Measurements from ENCODE around the gene CYB561D1. TPM values are rescaled to one million over a fixed set of nuclear protein-coding genes. Genes with fewer than 3 reads are reported as not detected.
A peak's percentile ranks its signal among the peaks of the same experiment; 100 is the strongest.

Gene CYB561D1
- total and polyA plus RNA-seq, 2 of the 8 experiments (the other 6 are each of a cell fraction or from before 2014, with no cell fraction given), result 3.6 to 3.8 TPM

DNA sequence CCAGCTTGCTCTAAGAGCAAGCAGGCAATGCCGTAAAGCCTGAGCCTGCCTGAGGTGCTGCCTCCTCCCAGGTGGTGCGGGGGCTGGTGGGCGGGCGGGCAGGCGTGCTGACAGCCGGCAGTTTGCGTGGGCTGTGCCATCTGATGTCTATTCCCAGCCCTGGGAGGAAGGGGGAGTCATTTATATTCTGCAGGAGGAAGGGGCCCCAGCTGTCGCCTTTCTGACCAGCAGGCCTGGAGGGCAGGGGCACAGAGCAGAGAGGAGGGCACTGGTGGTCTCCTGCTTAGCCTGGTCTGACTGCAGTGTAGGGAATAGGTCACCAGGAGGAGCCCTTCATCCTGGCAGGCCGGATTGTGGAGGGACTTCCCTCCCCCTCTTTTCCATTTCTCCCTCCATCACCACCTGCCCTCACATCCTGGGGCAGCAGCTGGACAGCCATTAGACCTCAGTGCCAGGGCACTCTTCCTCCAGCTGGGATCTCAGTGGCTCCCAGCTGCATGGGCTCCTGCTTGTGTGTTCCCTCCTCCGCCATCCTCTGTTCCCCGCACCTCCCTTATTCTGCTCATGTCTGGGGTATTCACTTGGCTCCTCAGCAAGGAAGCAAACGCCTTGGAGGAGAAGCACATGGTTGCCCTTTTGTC, 4.4 kb downstream of the CYB561D1 start:
- H3K36me3 ChIP-seq (ENCODE audit: control insufficient read depth in 2 of 4, insufficient read depth in 4 of 4, low read length in 3 of 4), result peaks cover 0 to 2% (median 0%) of the 10 kb centered on the region in 4 experiments; a peak in 2 of 8 replicates
- H3K79me1 ChIP-seq (ENCODE audit: low read depth, low read length), result no peaks in the 10 kb centered on the region
- DNase-seq (ENCODE audit: low read depth in 1 of 2, low spot score in 2 of 2) (peak in 1 of 2 experiments; percentile 89), FAIRE-seq (no peak)
- H3K79me2 ChIP-seq (ENCODE audit: control insufficient read depth in 1 of 2, insufficient read depth in 2 of 2, low read length in 2 of 2), result no peaks in the 10 kb centered on the region
- no peak overlapping the region for H4K5ac ChIP-seq (ENCODE audit: insufficient read length, low read depth, low read length)
- no peaks in the 10 kb centered on the region for H3K27me3 ChIP-seq (replicated peaks in 1 of 4; ENCODE audit: control insufficient read depth in 3 of 4, extremely low read depth in 1 of 4, insufficient read depth in 3 of 4, low read length in 3 of 4)
- H2AFZ ChIP-seq (ENCODE audit: low read length), result no peak overlapping the region
- H3K4me3 ChIP-seq (ENCODE audit: extremely low read depth in 1 of 4, insufficient read depth in 2 of 4, low read depth in 3 of 4, low read length in 4 of 4), result no peak overlapping the region
- H3K9me3 ChIP-seq (ENCODE audit: insufficient read depth in 2 of 2, low read depth in 1 of 2, low read length in 1 of 2), result no peaks in the 10 kb centered on the region
- peak overlapping the region; percentile 85 for H2BK5ac ChIP-seq (ENCODE audit: low read depth, low read length)
- no peak overlapping the region for H3K27ac ChIP-seq (ENCODE audit: low read depth, low read length)
- ChIA-PET CTCF (ENCODE audit: partially characterized antibody) (interaction anchor here (0.6 to 43.7 kb wide), 24 partner anchors 3 to 465 kb away, joined by 3 to 1755 read pairs (median 4); partner anchors contain the start of genes AMIGO1, ATXN7L2, CYB561D1 and GPR61), POLR2A (ENCODE audit: partially characterized antibody) (interaction anchor here (0.8 to 4.1 kb wide), 6 partner anchors 7 to 72 kb away, joined by 3 to 20 read pairs (median 12); partner anchors contain the start of genes AMIGO1, ATXN7L2 and PSMA5)
- no peak overlapping the region for H2BK20ac ChIP-seq (ENCODE audit: low read length)
- H3K4me1 ChIP-seq (replicated peaks in 1 of 4; ENCODE audit: control insufficient read depth in 3 of 4, insufficient read depth in 4 of 4, low read length in 3 of 4), result peaks cover 0 to 11% (median 5%) of the 10 kb centered on the region in 4 experiments; a peak in 5 of 7 replicates
- H3K9ac ChIP-seq (replicated peaks in 1 of 4; ENCODE audit: extremely low read depth in 1 of 4, low read depth in 3 of 4, low read length in 3 of 4), result no peak overlapping the region
- H3K23me2 ChIP-seq (ENCODE audit: low read depth, low read length), result peaks cover 2% of the 10 kb centered on the region
- peak overlapping the region in 1 of 2 experiments; percentile 20; a peak in 2 of 4 replicates for H3K4me2 ChIP-seq (ENCODE audit: insufficient read depth in 1 of 2, low read depth in 2 of 2, low read length in 2 of 2)
- peaks cover 0 to 2% of the 10 kb centered on the region in 2 experiments for H4K20me1 ChIP-seq (replicated peaks in 1 of 2; ENCODE audit: control insufficient read depth in 1 of 2, insufficient read depth in 2 of 2, low read length in 2 of 2)
- no peak overlapping the region for H2BK120ac ChIP-seq (replicated peaks; ENCODE audit: low read depth, low read length)
- H3K23ac ChIP-seq (ENCODE audit: insufficient read length), result no peak overlapping the region
- peak overlapping the region; percentile 30 for H4K91ac ChIP-seq (replicated peaks; ENCODE audit: insufficient read length, low read length)
- no peak overlapping the region for H3K4ac ChIP-seq (replicated peaks; ENCODE audit: insufficient read length, low read depth, low read length)
- 0 out of 2 replicates have a peak overlapping the region, but pooled peaks have one; percentile 51 for H2BK15ac ChIP-seq (ENCODE audit: low read length)
- 64% methylated on average over 5 of the region's 12 CpGs; no CpG with 5 or more reads in 1 of the 2 experiments for WGBS, 2 experiments (ENCODE audit: extremely low coverage in 1 of 2, insufficient coverage in 1 of 2, insufficient read length in 1 of 2, insufficient replicate concordance in 2 of 2, low coverage in 1 of 2, low lambda C conversion rate in 2 of 2, missing lambda C conversion rate in 1 of 2)
- no peak overlapping the region for H4K8ac ChIP-seq (ENCODE audit: extremely low read depth, insufficient read depth, low read length)
- H2BK12ac ChIP-seq (ENCODE audit: low read depth, low read length), result peak overlapping the region; percentile 81; the same call in 1 of the 2 replicates
- H3K18ac ChIP-seq (ENCODE audit: extremely low read depth, low read length), result peak overlapping the region; percentile 63; the same call in 1 of the 2 replicates
- H2AK5ac ChIP-seq (ENCODE audit: low read depth, low read length), result no peak overlapping the region
- H3K14ac ChIP-seq (ENCODE audit: insufficient read length), result no peak overlapping the region
- no peak overlapping the region for H3K56ac ChIP-seq (replicated peaks; ENCODE audit: insufficient read length, low read depth, low read length)
- TF ChIP-seq POLR2A (IDR thresholded peaks at IDR 0.05; ENCODE audit: control extremely low read depth in 1 of 2, low read depth in 2 of 2, low read length in 2 of 2), result no peak
- no peak for TF ChIP-seq NANOG (IDR thresholded peaks at IDR 0.05; ENCODE audit: insufficient read depth, low read depth, low read length, poor library complexity, severe bottlenecking)
- TF ChIP-seq GABPA (IDR thresholded peaks at IDR 0.05; ENCODE audit: borderline replicate concordance, insufficient read depth, low read length), result no peak
- TF ChIP-seq, protein P1, sequence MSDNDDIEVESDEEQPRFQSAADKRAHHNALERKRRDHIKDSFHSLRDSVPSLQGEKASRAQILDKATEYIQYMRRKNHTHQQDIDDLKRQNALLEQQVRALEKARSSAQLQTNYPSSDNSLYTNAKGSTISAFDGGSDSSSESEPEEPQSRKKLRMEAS (IDR thresholded peaks at IDR 0.05), result peak; percentile 61; the same call in 1 of the 2 replicates
- TF ChIP-seq, protein P2, sequence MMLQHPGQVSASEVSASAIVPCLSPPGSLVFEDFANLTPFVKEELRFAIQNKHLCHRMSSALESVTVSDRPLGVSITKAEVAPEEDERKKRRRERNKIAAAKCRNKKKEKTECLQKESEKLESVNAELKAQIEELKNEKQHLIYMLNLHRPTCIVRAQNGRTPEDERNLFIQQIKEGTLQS (IDR thresholded peaks at IDR 0.05; ENCODE audit: insufficient read depth, low read depth, low read length), result no peak
- no peak for TF ChIP-seq SRF (IDR thresholded peaks at IDR 0.05; ENCODE audit: low read depth, low read length)
- no peak for TF ChIP-seq KDM5A (IDR thresholded peaks at IDR 0.05; ENCODE audit: low read length)
- TF ChIP-seq RBBP5 (IDR thresholded peaks at IDR 0.05; ENCODE audit: borderline replicate concordance, low read depth, low read length), result no peak
- TF ChIP-seq ASH2L (IDR thresholded peaks at IDR 0.05; ENCODE audit: low read length), result no peak
- TF ChIP-seq HDAC6 (IDR thresholded peaks at IDR 0.05; ENCODE audit: low read depth, low read length), result no peak
- TF ChIP-seq TAF7 (optimal IDR thresholded peaks at IDR 0.05; ENCODE audit: borderline replicate concordance, low read depth, low read length), result no peak

Data from H1 (cell line).